HepG2 (cell line): Measurements from ENCODE around the gene KANK4. TPM values are rescaled to one million over a fixed set of nuclear protein-coding genes. Genes with fewer than 3 reads are reported as not detected.

Experiments
- CREB1 ChIP-seq, 2 experiments: fragments of 450-650 bp in 1 of 2; IDR thresholded peaks; 2 replicates each; pipeline ENCODE4 v1.6.1; 2016 to 2017; ENCODE audit warnings: control low read depth in 1 of 2, mild to moderate bottlenecking in 1 of 2, missing compliant biosample characterization in 1 of 2, missing genetic modification characterization in 1 of 2
- CSRNP2 ChIP-seq: sonication (generic); formaldehyde crosslinking; conservative IDR thresholded peaks from 2 replicates; pipeline ENCODE4 v1.8.0; 2022; ENCODE audit warnings: low read depth, missing genetic modification reagents
- GRHL1 ChIP-seq: sonication (generic); formaldehyde crosslinking; conservative IDR thresholded peaks from 2 replicates; pipeline ENCODE4 v1.8.0; 2022; ENCODE audit warnings: missing genetic modification reagents
- HDAC1 ChIP-seq: sonication (generic); formaldehyde crosslinking; IDR thresholded peaks from 2 replicates; pipeline ENCODE4 v1.5.1; 2020; ENCODE audit warnings: mild to moderate bottlenecking, missing genetic modification reagents
- MTF2 ChIP-seq: sonication (generic); formaldehyde crosslinking; IDR thresholded peaks from 2 replicates; pipeline ENCODE4 v1.5.0; 2020; ENCODE audit warnings: missing genetic modification reagents, borderline replicate concordance
- REXO4 ChIP-seq: sonication (generic); formaldehyde crosslinking; IDR thresholded peaks from 2 replicates; pipeline ENCODE4 v1.8.0; 2022; ENCODE audit warnings: missing genetic modification reagents, mild to moderate bottlenecking, borderline replicate concordance
- SP2 ChIP-seq: sonication (generic); formaldehyde crosslinking; IDR thresholded peaks from 2 replicates; pipeline ENCODE4 v1.5.1; 2020; ENCODE audit warnings: mild to moderate bottlenecking, missing genetic modification reagents
- ZEB1 ChIP-seq: IDR thresholded peaks from 2 replicates; pipeline ENCODE4 v1.6.1; 2012; ENCODE audit warnings: mild to moderate bottlenecking, low read depth, inconsistent platforms; ENCODE audit not compliant: insufficient replicate concordance
- ZFP36 ChIP-seq: fragments of 150-350 bp; IDR thresholded peaks from 2 replicates; pipeline ENCODE4 v1.6.1; 2018; ENCODE audit warnings: borderline replicate concordance, low read length, low read depth; ENCODE audit not compliant: partially characterized antibody
- ZNF234 ChIP-seq: sonication (generic); formaldehyde crosslinking; conservative IDR thresholded peaks from 2 replicates; pipeline ENCODE4 v1.5.1; 2020; ENCODE audit warnings: mild to moderate bottlenecking, missing genetic modification reagents
- ZNF496 ChIP-seq: sonication (generic); formaldehyde crosslinking; IDR thresholded peaks from 2 replicates; pipeline ENCODE4 v1.8.1; 2023; ENCODE audit warnings: mild to moderate bottlenecking, moderate library complexity, missing genetic modification reagents; ENCODE audit not compliant: insufficient replicate concordance
- ZNF556 ChIP-seq: sonication (generic); formaldehyde crosslinking; IDR thresholded peaks from 2 replicates; pipeline ENCODE4 v1.4.0; 2020; ENCODE audit warnings: mild to moderate bottlenecking, missing genetic modification reagents, borderline replicate concordance
- ZNF781 ChIP-seq: sonication (generic); formaldehyde crosslinking; IDR thresholded peaks from 2 replicates; pipeline ENCODE4 v1.5.1; 2020; ENCODE audit warnings: borderline replicate concordance, mild to moderate bottlenecking, missing genetic modification reagents; ENCODE audit errors: not compliant biosample characterization
- ZNF816 ChIP-seq: sonication (generic); formaldehyde crosslinking; IDR thresholded peaks from 2 replicates; pipeline ENCODE4 v1.8.0; 2022; ENCODE audit warnings: missing genetic modification reagents, mild to moderate bottlenecking, borderline replicate concordance
- ZZZ3 ChIP-seq: sonication (generic); formaldehyde crosslinking; IDR thresholded peaks from 2 replicates; pipeline ENCODE4 v1.4.0; 2020; ENCODE audit warnings: missing genetic modification reagents, mild to moderate bottlenecking, borderline replicate concordance
- polyA plus RNA-seq, 8 experiments: library from polyadenylated mRNA; depleted of rRNA in 3 of 8; stranded (reverse) in 7 of 8; unstranded in 1 of 8; fragments of >200 nt; fragmentation: Illumina TruSeq in 4 of 8; extraction: Trizol in 4 of 8; gene quantifications; 2 replicates each; pipeline versions ENCODE4 v1.2.1 to v1.2.3, GENCODE V29; 2011 to 2016; ENCODE audit warnings: low read depth in 4 of 8, missing spikeins in 1 of 8, mixed read lengths in 1 of 8; ENCODE audit not compliant: insufficient read depth in 1 of 8
- total RNA-seq, 5 experiments: library from RNA; depleted of rRNA; stranded (reverse); fragments of >200 nt; fragmentation: Illumina TruSeq; extraction: Trizol; gene quantifications; 2 replicates each; pipeline ENCODE4 v1.2.3, GENCODE V29; 2016; ENCODE audit warnings: low read depth in 1 of 5
- TF ChIP-seq, protein P1 (sequence below): IDR thresholded peaks from 2 replicates; pipeline ENCODE4 v1.6.1; 2016
- TF ChIP-seq, protein P2 (sequence below): sonication (generic); formaldehyde crosslinking; IDR thresholded peaks from 2 replicates; pipeline ENCODE4 v1.4.0; 2020; ENCODE audit warnings: mild to moderate bottlenecking, missing genetic modification reagents, borderline replicate concordance
- TF ChIP-seq, protein P3 (sequence below): sonication (generic); formaldehyde crosslinking; IDR thresholded peaks from 2 replicates; pipeline ENCODE4 v1.4.0; 2020; ENCODE audit warnings: missing genetic modification reagents

Gene KANK4
- total and polyA plus RNA-seq, 2 of the 13 experiments (the other 11 are each of a cell fraction or from before 2014, with no cell fraction given) = 16.1 to 25.7 TPM

- TF ChIP-seq ZNF234 (CRISPR knock-in tag) (no peak), CSRNP2 (CRISPR knock-in tag) (no peak), ZNF781 (CRISPR knock-in tag) (no peak), ZZZ3 (CRISPR knock-in tag) (no peak), REXO4 (CRISPR knock-in tag) (no peak), HDAC1 (CRISPR knock-in tag) (peak; percentile 82), GRHL1 (CRISPR knock-in tag) (no peak), SP2 (CRISPR knock-in tag) (no peak), ZNF816 (no peak), ZEB1 (peak; percentile 37), ZFP36 (no peak), ZNF496 (no peak), ZNF556 (CRISPR knock-in tag) (no peak), MTF2 (CRISPR knock-in tag) (no peak), CREB1 (IDR thresholded peaks at IDR 0.05) (no peak), CREB1 (CRISPR knock-in tag; IDR thresholded peaks at IDR 0.05) (peak; percentile 29; the same call in 1 of the 2 replicates)
- TF ChIP-seq, protein P1, sequence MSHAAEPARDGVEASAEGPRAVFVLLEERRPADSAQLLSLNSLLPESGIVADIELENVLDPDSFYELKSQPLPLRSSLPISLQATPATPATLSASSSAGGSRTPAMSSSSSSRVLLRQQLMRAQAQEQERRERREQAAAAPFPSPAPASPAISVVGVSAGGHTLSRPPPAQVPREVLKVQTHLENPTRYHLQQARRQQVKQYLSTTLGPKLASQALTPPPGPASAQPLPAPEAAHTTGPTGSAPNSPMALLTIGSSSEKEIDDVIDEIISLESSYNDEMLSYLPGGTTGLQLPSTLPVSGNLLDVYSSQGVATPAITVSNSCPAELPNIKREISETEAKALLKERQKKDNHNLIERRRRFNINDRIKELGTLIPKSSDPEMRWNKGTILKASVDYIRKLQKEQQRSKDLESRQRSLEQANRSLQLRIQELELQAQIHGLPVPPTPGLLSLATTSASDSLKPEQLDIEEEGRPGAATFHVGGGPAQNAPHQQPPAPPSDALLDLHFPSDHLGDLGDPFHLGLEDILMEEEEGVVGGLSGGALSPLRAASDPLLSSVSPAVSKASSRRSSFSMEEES (CRISPR knock-in tag) = 0 out of 2 replicates have a peak, but pooled peaks have one; percentile 41
- TF ChIP-seq, protein P2, sequence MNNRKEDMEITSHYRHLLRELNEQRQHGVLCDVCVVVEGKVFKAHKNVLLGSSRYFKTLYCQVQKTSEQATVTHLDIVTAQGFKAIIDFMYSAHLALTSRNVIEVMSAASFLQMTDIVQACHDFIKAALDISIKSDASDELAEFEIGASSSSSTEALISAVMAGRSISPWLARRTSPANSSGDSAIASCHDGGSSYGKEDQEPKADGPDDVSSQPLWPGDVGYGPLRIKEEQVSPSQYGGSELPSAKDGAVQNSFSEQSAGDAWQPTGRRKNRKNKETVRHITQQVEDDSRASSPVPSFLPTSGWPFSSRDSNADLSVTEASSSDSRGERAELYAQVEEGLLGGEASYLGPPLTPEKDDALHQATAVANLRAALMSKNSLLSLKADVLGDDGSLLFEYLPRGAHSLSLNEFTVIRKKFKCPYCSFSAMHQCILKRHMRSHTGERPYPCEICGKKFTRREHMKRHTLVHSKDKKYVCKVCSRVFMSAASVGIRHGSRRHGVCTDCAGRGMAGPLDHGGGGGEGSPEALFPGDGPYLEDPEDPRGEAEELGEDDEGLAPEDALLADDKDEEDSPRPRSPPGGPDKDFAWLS (CRISPR knock-in tag) = no peak
- TF ChIP-seq, protein P3, sequence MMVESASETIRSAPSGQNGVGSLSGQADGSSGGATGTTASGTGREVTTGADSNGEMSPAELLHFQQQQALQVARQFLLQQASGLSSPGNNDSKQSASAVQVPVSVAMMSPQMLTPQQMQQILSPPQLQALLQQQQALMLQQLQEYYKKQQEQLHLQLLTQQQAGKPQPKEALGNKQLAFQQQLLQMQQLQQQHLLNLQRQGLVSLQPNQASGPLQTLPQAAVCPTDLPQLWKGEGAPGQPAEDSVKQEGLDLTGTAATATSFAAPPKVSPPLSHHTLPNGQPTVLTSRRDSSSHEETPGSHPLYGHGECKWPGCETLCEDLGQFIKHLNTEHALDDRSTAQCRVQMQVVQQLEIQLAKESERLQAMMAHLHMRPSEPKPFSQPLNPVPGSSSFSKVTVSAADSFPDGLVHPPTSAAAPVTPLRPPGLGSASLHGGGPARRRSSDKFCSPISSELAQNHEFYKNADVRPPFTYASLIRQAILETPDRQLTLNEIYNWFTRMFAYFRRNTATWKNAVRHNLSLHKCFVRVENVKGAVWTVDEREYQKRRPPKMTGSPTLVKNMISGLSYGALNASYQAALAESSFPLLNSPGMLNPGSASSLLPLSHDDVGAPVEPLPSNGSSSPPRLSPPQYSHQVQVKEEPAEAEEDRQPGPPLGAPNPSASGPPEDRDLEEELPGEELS (CRISPR knock-in tag) = peak; percentile 93
Observed at GRCh38 chr1:62241371-62242131, 77.7 kb downstream of the KANK4 start (continued).
